Measurements from ENCODE around the gene MYPOP. TPM values are rescaled to one million over a fixed set of nuclear protein-coding genes. Genes with fewer than 3 reads are reported as not detected.

MYPOP gene
- total RNA-seq, 1 experiment from 2014 or later = 5.5 TPM

DNA sequence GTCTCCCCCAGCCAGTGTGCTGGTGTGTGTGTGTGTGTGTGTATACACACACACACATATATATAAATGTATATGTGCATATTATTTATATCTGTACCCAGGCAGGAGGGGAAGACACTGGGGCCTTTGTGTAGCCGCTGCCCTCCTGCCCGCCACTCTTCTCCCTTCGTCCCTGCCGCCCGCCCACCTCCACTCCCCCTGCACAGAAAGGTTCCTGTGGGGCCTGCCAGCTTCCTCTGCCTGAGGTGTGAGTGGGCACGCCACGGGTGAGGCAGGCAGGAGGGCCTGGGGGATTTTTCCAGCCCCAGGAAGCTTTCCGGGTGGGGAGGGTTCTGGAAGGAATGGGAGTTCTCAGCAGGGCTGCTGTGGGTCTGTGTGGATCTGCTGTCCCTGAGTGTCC is 23.4 kb downstream of the MYPOP start:
- no TSS peak for BruUV-seq (replicated peaks)
- Mint-ChIP-seq H3K27me3 (ENCODE audit: insufficient read depth, unreplicated experiment) (peaks cover 40% of the 10 kb centered on the region), H3K4me1 (ENCODE audit: insufficient read depth, unreplicated experiment) (peaks cover 7% of the 10 kb centered on the region), H3K27ac (ENCODE audit: low read depth, unreplicated experiment) (no peak overlapping the region), H3K4me3 (ENCODE audit: unreplicated experiment) (no peak overlapping the region), H3K9me3 (ENCODE audit: unreplicated experiment) (no peaks in the 10 kb centered on the region), H3K36me3 (ENCODE audit: insufficient read depth, unreplicated experiment) (peaks cover 6% of the 10 kb centered on the region)
- CTCF ChIA-PET = interaction anchor here (0.7 kb wide), 3 partner anchors 62 to 485 kb away, joined by 3 read pairs; no protein-coding TSS in a partner anchor
- intact Hi-C loops (cut with micrococcal nuclease) = no loop called here
- no peak for DNase-seq (ENCODE audit: unreplicated experiment)
- POLR2A ChIA-PET = interaction anchor here (0.6 kb wide), 1 partner anchor 76 kb away, joined by 3 read pairs; no protein-coding TSS in a partner anchor
- TF ChIP-seq, protein P1, sequence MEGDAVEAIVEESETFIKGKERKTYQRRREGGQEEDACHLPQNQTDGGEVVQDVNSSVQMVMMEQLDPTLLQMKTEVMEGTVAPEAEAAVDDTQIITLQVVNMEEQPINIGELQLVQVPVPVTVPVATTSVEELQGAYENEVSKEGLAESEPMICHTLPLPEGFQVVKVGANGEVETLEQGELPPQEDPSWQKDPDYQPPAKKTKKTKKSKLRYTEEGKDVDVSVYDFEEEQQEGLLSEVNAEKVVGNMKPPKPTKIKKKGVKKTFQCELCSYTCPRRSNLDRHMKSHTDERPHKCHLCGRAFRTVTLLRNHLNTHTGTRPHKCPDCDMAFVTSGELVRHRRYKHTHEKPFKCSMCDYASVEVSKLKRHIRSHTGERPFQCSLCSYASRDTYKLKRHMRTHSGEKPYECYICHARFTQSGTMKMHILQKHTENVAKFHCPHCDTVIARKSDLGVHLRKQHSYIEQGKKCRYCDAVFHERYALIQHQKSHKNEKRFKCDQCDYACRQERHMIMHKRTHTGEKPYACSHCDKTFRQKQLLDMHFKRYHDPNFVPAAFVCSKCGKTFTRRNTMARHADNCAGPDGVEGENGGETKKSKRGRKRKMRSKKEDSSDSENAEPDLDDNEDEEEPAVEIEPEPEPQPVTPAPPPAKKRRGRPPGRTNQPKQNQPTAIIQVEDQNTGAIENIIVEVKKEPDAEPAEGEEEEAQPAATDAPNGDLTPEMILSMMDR (IDR thresholded peaks at IDR 0.05; ENCODE audit: unreplicated experiment) = no peak

DNA sequence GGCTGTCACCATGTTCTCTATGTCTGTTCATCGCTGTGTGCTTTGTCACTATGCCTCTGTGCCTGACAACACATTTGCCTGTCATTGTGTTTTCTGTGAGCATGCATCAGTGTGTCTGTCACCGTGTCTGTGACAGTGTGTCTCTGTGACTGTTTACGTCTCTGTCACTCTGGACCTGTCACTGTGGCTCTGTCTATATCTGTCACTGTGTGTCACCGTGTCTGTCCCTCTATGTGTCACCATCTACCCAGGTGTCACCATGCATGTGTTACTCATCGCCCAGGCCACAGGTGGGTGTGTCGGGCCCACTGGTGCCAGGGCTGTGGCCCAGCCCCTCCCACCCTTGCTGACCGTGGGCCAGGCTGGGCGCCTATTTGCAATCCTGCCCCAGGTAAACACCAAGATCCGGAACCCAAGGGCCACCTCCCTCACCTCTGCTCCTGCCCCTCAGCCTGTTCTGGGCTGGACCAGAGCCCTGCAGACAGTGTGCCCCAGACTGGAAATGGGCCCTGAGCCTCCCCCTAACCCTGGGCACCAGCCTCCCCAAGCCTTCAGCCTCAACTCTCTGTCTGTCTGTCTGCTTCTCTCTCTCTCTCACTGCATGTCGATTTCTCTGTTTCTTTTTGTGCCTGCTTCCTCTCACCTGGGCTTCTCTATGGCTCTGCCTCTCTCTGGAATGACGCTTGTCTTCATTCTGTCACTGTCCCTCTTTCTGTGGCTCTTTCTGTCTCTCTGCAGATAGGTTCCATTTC is 24.2 kb downstream of the MYPOP start:
- no peak for DNase-seq (ENCODE audit: unreplicated experiment)
- H3K36me3 Mint-ChIP-seq (ENCODE audit: insufficient read depth, unreplicated experiment) = no peaks in the 10 kb centered on the region
- H3K27me3 Mint-ChIP-seq (ENCODE audit: insufficient read depth, unreplicated experiment) = peaks cover 46% of the 10 kb centered on the region
- intact Hi-C loops (cut with micrococcal nuclease) = no loop called here
- no peaks in the 10 kb centered on the region for H3K9me3 Mint-ChIP-seq (ENCODE audit: unreplicated experiment)
- H3K4me3 Mint-ChIP-seq (ENCODE audit: unreplicated experiment) = no peak overlapping the region
- TF ChIP-seq, protein P1 (IDR thresholded peaks at IDR 0.05; ENCODE audit: unreplicated experiment) = no peak
- CTCF ChIA-PET = interaction anchor here (0.6 to 0.7 kb wide), 3 partner anchors 61 to 459 kb away, joined by 3 read pairs; no protein-coding TSS in a partner anchor
- no TSS peak for BruUV-seq (replicated peaks)
- POLR2A ChIA-PET = no interaction called here
- peaks cover 2% of the 10 kb centered on the region for H3K4me1 Mint-ChIP-seq (ENCODE audit: insufficient read depth, unreplicated experiment)
- H3K27ac Mint-ChIP-seq (ENCODE audit: low read depth, unreplicated experiment) = no peak overlapping the region

DNA sequence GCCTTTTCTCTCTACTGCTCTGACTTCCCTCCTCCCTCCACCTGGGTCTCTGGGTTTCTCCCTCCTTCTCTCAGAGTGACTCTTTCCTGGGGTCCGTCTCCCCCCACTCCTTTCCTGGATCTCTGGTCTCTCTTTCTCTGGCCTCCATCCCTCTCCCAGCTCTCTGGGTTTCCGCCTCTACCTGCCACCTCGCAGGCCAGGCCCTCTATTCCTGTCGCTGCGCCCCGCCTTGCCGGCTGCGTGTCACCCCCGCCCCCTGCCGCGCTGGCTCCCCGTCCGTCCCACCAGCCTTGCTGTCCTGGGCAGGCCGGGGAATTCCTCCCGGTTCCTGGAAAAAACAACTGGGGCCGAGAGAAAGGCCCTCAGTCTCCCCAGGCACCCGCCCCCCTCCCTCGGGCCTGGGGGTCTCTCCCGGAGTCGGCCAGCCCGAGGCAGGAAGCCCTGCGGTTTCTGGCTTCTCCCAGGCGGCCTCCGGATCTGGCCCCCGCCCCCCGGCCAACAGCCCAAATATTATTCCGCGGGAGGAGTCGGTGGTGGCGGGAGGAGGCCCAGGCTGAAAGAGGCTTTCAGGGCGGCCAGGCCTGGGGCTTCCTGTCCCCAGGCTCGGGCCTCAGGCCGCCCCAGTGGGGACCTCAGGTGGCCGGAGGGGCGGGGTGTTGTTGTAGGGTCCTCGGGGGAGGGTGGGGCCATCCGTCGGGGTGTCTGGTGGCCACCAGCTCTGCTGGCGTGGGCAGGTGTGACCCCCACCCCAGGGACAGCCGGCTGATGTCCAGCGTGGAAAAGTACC is 25.8 kb downstream of the MYPOP start:
- ChIA-PET POLR2A (interaction anchor here (1.0 kb wide), 1 partner anchor 9 kb away, joined by 3 read pairs; the partner anchor contains the start of gene IRF2BP1), CTCF (no interaction called here)
- intact Hi-C loops (cut with micrococcal nuclease) = no loop called here
- no TSS peak for BruUV-seq (replicated peaks)
- Mint-ChIP-seq H3K4me1 (ENCODE audit: insufficient read depth, unreplicated experiment) (no peaks in the 10 kb centered on the region), H3K9me3 (ENCODE audit: unreplicated experiment) (no peaks in the 10 kb centered on the region), H3K27ac (ENCODE audit: low read depth, unreplicated experiment) (no peak overlapping the region), H3K36me3 (ENCODE audit: insufficient read depth, unreplicated experiment) (no peaks in the 10 kb centered on the region), H3K4me3 (ENCODE audit: unreplicated experiment) (no peak overlapping the region), H3K27me3 (ENCODE audit: insufficient read depth, unreplicated experiment) (peaks cover 46% of the 10 kb centered on the region)
- no peak for DNase-seq (ENCODE audit: unreplicated experiment)
- TF ChIP-seq, protein P1 (IDR thresholded peaks at IDR 0.05; ENCODE audit: unreplicated experiment) = no peak

DNA sequence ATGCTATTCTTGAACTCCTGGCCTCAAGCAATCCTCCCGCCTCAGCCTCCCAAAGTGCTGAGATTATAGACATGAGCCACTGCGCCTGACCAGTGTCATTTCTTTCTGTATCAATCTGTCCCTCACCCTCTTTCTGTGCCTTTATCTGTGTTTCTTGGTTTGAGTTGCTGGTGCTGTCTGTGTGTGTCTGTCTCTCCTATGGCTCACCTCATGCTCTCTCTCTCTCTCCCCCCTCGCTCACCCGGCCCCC is 26.3 kb downstream of the MYPOP start:
- TF ChIP-seq, protein P1 (IDR thresholded peaks at IDR 0.05; ENCODE audit: unreplicated experiment) = no peak
- no peaks in the 10 kb centered on the region for H3K9me3 Mint-ChIP-seq (ENCODE audit: unreplicated experiment)
- no peak overlapping the region for H3K4me3 Mint-ChIP-seq (ENCODE audit: unreplicated experiment)
- H3K4me1 Mint-ChIP-seq (ENCODE audit: insufficient read depth, unreplicated experiment) = no peaks in the 10 kb centered on the region
- peaks cover 46% of the 10 kb centered on the region for H3K27me3 Mint-ChIP-seq (ENCODE audit: insufficient read depth, unreplicated experiment)
- DNase-seq (ENCODE audit: unreplicated experiment) = no peak
- ChIA-PET CTCF (no interaction called here), POLR2A (interaction anchor here (1.0 kb wide), 1 partner anchor 10 kb away, joined by 3 read pairs; the partner anchor contains the start of gene IRF2BP1)
- H3K27ac Mint-ChIP-seq (ENCODE audit: low read depth, unreplicated experiment) = no peak overlapping the region
- intact Hi-C loops (cut with micrococcal nuclease) = no loop called here
- no peaks in the 10 kb centered on the region for H3K36me3 Mint-ChIP-seq (ENCODE audit: insufficient read depth, unreplicated experiment)
- BruUV-seq (replicated peaks) = no TSS peak
